IPS-20b (cell line): Measurements from ENCODE around the gene PRDM2.

Source experiments
- H3K27ac ChIP-seq: one replicate; pipeline ENCODE4 v1.5.1; 2013; ENCODE audit warnings: low read length
- H3K27me3 ChIP-seq: 2 replicates; pipeline ENCODE4 v1.6.1; 2013; ENCODE audit warnings: mild to moderate bottlenecking, low read length, inconsistent platforms; ENCODE audit not compliant: insufficient read depth
- H3K36me3 ChIP-seq: 2 replicates; pipeline ENCODE4 v1.6.1; 2013; ENCODE audit warnings: low read depth, mild to moderate bottlenecking, inconsistent platforms, low read length, moderate library complexity; ENCODE audit not compliant: insufficient read depth
- H3K4me1 ChIP-seq: 2 replicates; pipeline ENCODE4 v1.6.1; 2013; ENCODE audit warnings: mild to moderate bottlenecking, control low read depth, inconsistent platforms, low read length, moderate library complexity; ENCODE audit not compliant: insufficient read depth
- H3K4me3 ChIP-seq: 2 replicates; pipeline ENCODE4 v1.5.1; 2013; ENCODE audit warnings: mild to moderate bottlenecking, low read length, inconsistent platforms
- H3K9ac ChIP-seq: 2 replicates; pipeline ENCODE4 v1.6.1; 2013; ENCODE audit warnings: low read depth, mild to moderate bottlenecking, inconsistent platforms, low read length, moderate library complexity
- H3K9me3 ChIP-seq: 2 replicates; pipeline ENCODE4 v1.6.1; 2013; ENCODE audit warnings: mild to moderate bottlenecking, low read depth, low read length, inconsistent platforms; ENCODE audit not compliant: insufficient read depth

PRDM2 gene

DNA sequence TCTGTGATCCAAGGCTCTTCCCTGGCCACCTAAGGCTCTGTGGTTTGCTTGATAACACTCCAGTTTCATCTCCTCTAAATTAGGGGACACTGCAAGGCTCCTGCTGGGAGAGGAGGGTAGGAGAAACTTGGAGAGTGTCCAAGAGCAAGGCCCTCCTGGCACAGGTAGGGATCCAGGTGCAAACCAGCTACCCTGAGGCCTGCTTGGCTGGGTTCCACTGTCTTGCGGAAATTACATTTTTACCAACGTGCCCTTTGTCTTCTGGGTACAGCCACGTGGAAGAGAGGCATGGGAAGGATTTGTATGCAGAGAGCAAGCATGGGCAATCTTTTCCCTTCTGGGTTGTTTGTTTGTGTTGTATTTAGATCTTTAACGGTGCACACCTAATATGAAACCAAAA is 132.5 kb downstream of the PRDM2 start:
- Histone ChIP-seq H3K9me3 (no peaks in the 10 kb centered on the region), H3K4me3 (no peak overlapping the region), H3K36me3 (no peaks in the 10 kb centered on the region), H3K27me3 (peaks cover 12% of the 10 kb centered on the region), H3K9ac (no peak overlapping the region), H3K4me1 (no peaks in the 10 kb centered on the region), H3K27ac (no peak overlapping the region)

DNA sequence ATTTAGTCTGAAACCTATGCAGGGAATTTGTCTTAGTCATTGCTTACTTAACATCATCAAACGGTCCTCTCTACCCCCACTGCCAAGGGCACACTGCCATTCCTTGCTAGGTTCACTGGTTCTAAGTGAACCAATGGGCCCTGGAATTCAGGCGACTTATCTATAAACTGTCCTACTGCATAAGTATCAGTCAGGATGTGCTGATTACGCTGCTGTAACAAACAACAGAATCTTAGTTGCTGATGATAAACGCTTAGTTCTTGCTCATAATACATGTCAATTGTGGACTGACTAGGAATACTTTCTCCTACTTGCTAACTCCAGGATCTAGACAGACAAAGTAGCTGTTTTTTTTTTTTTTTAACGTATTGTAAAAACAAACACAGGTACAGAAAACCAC is 136.1 kb downstream of the PRDM2 start:
- Histone ChIP-seq H3K9ac (no peak overlapping the region), H3K4me3 (no peak overlapping the region), H3K27ac (no peak overlapping the region), H3K4me1 (no peaks in the 10 kb centered on the region), H3K27me3 (no peaks in the 10 kb centered on the region; the same call in 1 of the 2 replicates), H3K36me3 (no peaks in the 10 kb centered on the region), H3K9me3 (no peaks in the 10 kb centered on the region)

GRCh38 chr1:13836631-13837030 is 136.6 kb downstream of the PRDM2 start:
- Histone ChIP-seq H3K4me1 (no peaks in the 10 kb centered on the region), H3K9ac (no peak overlapping the region), H3K36me3 (no peaks in the 10 kb centered on the region), H3K4me3 (no peak overlapping the region), H3K27ac (no peak overlapping the region), H3K9me3 (no peaks in the 10 kb centered on the region), H3K27me3 (peaks cover 1% of the 10 kb centered on the region; the same call in 1 of the 2 replicates)

DNA sequence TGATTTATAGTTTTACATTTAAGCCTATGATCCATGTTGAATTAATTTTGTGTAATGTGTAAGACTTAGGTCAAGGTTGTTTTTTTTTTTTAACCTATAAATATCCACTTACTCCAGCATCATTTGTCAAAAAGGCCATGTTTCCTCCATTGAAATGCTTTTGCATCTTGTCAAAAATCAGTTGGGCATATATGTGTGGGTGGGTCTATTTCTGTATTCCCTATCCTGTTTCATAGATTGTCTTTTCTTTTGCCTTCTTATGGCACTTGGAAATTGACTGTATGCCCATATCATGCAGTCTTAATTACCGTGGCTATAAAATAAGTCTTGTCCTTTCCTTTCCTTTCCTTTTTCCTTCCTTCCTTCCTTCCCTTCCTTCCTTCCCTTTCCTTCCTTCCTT is 138.2 kb downstream of the PRDM2 start:
- Histone ChIP-seq H3K36me3 (no peaks in the 10 kb centered on the region), H3K27me3 (peaks cover 17% of the 10 kb centered on the region), H3K9ac (no peak overlapping the region), H3K27ac (no peak overlapping the region), H3K9me3 (no peaks in the 10 kb centered on the region), H3K4me3 (no peak overlapping the region), H3K4me1 (no peaks in the 10 kb centered on the region)

GRCh38 chr1:13842497-13842896 is 142.5 kb downstream of the PRDM2 start:
- Histone ChIP-seq H3K27ac (no peak overlapping the region), H3K9ac (no peak overlapping the region), H3K27me3 (peaks cover 46% of the 10 kb centered on the region), H3K36me3 (no peaks in the 10 kb centered on the region), H3K4me1 (no peaks in the 10 kb centered on the region), H3K9me3 (no peaks in the 10 kb centered on the region), H3K4me3 (no peak overlapping the region)

GRCh38 chr1:13851726-13852125 is 151.7 kb downstream of the PRDM2 start:
- Histone ChIP-seq H3K4me1 (0 out of 2 replicates have a peak, but pooled peaks cover 3% of the 10 kb centered on the region), H3K27me3 (no peaks in the 10 kb centered on the region; the same call in 1 of the 2 replicates), H3K9me3 (peaks cover 17% of the 10 kb centered on the region), H3K4me3 (no peak overlapping the region), H3K36me3 (no peaks in the 10 kb centered on the region), H3K27ac (no peak overlapping the region), H3K9ac (no peak overlapping the region)

DNA sequence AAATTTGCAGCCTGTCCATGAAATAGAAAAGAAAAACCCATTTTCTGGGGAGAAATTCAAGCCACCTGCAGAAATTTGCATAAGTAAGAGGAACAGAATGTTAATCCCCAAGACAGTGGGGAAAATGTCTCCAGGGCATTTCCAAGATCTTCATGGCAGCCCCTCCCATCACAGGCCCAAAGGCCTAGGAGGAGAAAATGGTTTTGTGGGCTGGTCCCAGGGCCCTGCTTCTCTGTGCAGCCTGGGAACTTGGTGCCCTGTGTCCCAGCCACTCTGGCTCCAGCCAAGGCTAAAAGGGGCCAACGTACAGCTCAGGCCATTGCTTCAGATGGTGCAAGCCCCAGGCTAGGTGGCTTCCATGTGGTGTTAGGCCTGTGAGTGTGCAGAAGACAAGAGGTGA is 155.6 kb downstream of the PRDM2 start:
- H3K27ac ChIP-seq, result no peak overlapping the region
- no peaks in the 10 kb centered on the region for H3K27me3 ChIP-seq
- H3K9me3 ChIP-seq, result peaks cover 19% of the 10 kb centered on the region
- H3K9ac ChIP-seq, result no peak overlapping the region
- no peaks in the 10 kb centered on the region for H3K4me1 ChIP-seq
- no peaks in the 10 kb centered on the region for H3K36me3 ChIP-seq
- no peak overlapping the region for H3K4me3 ChIP-seq

- Histone ChIP-seq H3K4me3 (no peak overlapping the region), H3K9ac (no peak overlapping the region), H3K27me3 (no peaks in the 10 kb centered on the region; the same call in 1 of the 2 replicates), H3K36me3 (no peaks in the 10 kb centered on the region), H3K9me3 (peaks cover 19% of the 10 kb centered on the region), H3K4me1 (no peaks in the 10 kb centered on the region), H3K27ac (no peak overlapping the region)
Observed at GRCh38 chr1:13860031-13860430, 160.0 kb downstream of the PRDM2 start.

DNA sequence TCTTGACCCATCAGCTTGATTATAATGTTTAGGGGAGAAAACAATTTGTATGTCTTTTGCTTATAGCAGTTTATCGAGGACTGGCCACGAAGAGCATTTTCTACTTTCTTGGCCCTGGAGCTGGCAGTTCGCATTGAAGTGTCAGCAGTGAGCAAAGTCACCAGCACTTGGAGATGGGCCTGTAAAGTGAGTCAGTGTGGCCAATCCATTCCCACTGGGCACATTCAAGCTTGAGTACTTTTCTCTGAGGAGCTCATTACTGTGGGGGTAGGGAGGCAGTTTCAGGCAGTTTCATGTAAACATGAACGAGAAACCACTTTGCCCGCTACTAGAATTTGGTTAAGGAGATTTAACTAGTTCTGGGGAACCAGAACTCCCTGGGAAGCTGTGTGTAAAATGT is 164.8 kb downstream of the PRDM2 start:
- Histone ChIP-seq H3K36me3 (no peaks in the 10 kb centered on the region), H3K27me3 (no peaks in the 10 kb centered on the region; the same call in 1 of the 2 replicates), H3K9ac (no peak overlapping the region), H3K9me3 (no peaks in the 10 kb centered on the region), H3K4me3 (no peak overlapping the region), H3K27ac (no peak overlapping the region), H3K4me1 (no peaks in the 10 kb centered on the region)

DNA sequence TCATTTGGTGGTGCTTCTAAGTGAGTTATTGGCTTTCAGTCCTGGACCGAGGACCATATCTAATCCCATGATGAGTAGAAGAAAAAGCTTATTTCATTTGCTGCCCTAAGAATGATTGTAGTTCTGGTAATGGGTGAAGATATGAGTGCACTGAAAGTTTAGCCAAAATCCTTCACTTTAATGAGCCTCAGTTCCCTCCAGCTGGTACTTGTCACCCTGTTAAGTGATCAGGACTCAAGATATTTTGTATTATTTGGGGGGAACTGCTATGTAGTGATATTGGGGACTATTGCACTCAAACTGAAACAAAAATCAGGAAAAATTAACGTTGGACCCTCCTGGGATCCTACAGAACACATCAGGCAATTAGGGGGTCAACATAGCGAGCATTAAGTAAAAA is 165.9 kb downstream of the PRDM2 start:
- no peaks in the 10 kb centered on the region for H3K9me3 ChIP-seq
- no peak overlapping the region for H3K9ac ChIP-seq
- H3K4me1 ChIP-seq, result no peaks in the 10 kb centered on the region
- H3K4me3 ChIP-seq, result no peak overlapping the region
- no peaks in the 10 kb centered on the region for H3K36me3 ChIP-seq
- no peak overlapping the region for H3K27ac ChIP-seq
- H3K27me3 ChIP-seq, result no peaks in the 10 kb centered on the region; the same call in 1 of the 2 replicates

DNA sequence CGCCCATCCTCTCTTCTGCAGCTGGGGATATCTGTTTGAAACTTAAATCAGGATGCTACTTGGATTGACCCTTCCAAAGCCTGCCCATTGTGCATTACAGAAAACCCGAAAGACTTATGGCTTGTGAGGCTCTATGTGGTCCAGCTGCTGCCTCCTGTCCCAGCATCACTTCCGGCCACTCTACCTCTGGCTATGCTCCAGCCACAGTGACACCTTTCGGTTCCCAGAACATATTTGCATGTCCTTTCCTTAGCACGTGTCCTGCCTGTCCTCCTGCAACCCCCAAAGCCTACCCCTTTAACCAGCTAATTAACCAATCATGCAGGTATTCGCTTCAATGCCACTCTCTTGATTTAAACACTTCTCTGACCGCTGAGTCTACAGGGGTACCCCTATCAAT is 167.6 kb downstream of the PRDM2 start:
- H3K27me3 ChIP-seq, result no peaks in the 10 kb centered on the region; the same call in 1 of the 2 replicates
- no peak overlapping the region for H3K4me3 ChIP-seq
- no peak overlapping the region for H3K9ac ChIP-seq
- H3K36me3 ChIP-seq, result no peaks in the 10 kb centered on the region
- H3K9me3 ChIP-seq, result no peaks in the 10 kb centered on the region
- H3K27ac ChIP-seq, result no peak overlapping the region
- H3K4me1 ChIP-seq, result no peaks in the 10 kb centered on the region

- Histone ChIP-seq H3K9me3 (no peaks in the 10 kb centered on the region), H3K4me3 (no peak overlapping the region), H3K4me1 (no peaks in the 10 kb centered on the region), H3K27me3 (peaks cover 5% of the 10 kb centered on the region; the same call in 1 of the 2 replicates), H3K36me3 (no peaks in the 10 kb centered on the region), H3K27ac (no peak overlapping the region), H3K9ac (no peak overlapping the region)
Observed at GRCh38 chr1:13869172-13869797, 169.3 kb downstream of the PRDM2 start.
